CD14-positive monocyte (primary cell): Measurements from ENCODE around the gene SLC4A4. TPM values are rescaled to one million over a fixed set of nuclear protein-coding genes. Genes with fewer than 3 reads are reported as not detected.

ENCODE experiments used
- DNase-seq, 3 donors: peaks; one replicate each; pipeline ENCODE4 v3.0.0-alpha.2; 2011 to 2022
- H2AFZ ChIP-seq: 2 replicates; pipeline ENCODE4 v1.6.0; 2012; ENCODE audit warnings: mild to moderate bottlenecking, low read depth, low read length, inconsistent platforms; ENCODE audit not compliant: insufficient read depth, poor library complexity, severe bottlenecking
- H3K27ac ChIP-seq, 2 donors: 1 replicate in 1 of 2; 2 replicates in 1 of 2; pipeline ENCODE4 v1.5.1; 2012 to 2013; ENCODE audit warnings: low read length in 2 of 2, control low read depth in 1 of 2, inconsistent platforms in 1 of 2, low read depth in 1 of 2, mild to moderate bottlenecking in 1 of 2
- H3K27me3 ChIP-seq, 2 donors: one replicate each; pipeline versions ENCODE4 v1.6.0 to v1.6.1; 2011 to 2013; ENCODE audit warnings: low read length in 2 of 2; ENCODE audit not compliant: control insufficient read depth in 2 of 2, insufficient read depth in 2 of 2
- H3K36me3 ChIP-seq, 2 donors: replicated peaks in 1 of 2; 1 replicate in 1 of 2; 2 replicates in 1 of 2; pipeline versions ENCODE4 v1.5.1 to v1.6.1; 2012 to 2013; ENCODE audit warnings: low read length in 2 of 2, control low read depth in 1 of 2, inconsistent platforms in 1 of 2, mild to moderate bottlenecking in 1 of 2; ENCODE audit not compliant: insufficient read depth in 2 of 2, control insufficient read depth in 1 of 2
- H3K4me1 ChIP-seq, 2 donors: 1 replicate in 1 of 2; 2 replicates in 1 of 2; pipeline versions ENCODE4 v1.5.1 to v1.6.1; 2012 to 2013; ENCODE audit warnings: low read length in 2 of 2, control low read depth in 1 of 2, inconsistent platforms in 1 of 2, mild to moderate bottlenecking in 1 of 2, moderate library complexity in 1 of 2; ENCODE audit not compliant: insufficient read depth in 2 of 2, control insufficient read depth in 1 of 2
- H3K4me2 ChIP-seq: replicated peaks from 2 replicates; pipeline ENCODE3; 2012; ENCODE audit warnings: low read length, moderate library complexity, mild to moderate bottlenecking; ENCODE audit not compliant: poor library complexity, severe bottlenecking; ENCODE audit errors: extremely low read depth
- H3K4me3 ChIP-seq, 3 experiments: fragments of 200-600 bp in 1 of 3; sonication (generic) in 1 of 3; replicated peaks in 1 of 3; 1 replicate in 2 of 3; 2 replicates in 1 of 3; pipeline ENCODE4 v1.5.1; 2011 to 2013; ENCODE audit warnings: low read length in 3 of 3, mild to moderate bottlenecking in 3 of 3, control low read depth in 2 of 3, low read depth in 2 of 3, inconsistent platforms in 1 of 3, moderate library complexity in 1 of 3
- H3K79me2 ChIP-seq: 2 replicates; pipeline ENCODE4 v1.6.0; 2012; ENCODE audit warnings: mild to moderate bottlenecking, control low read depth, inconsistent platforms, low read length, moderate library complexity; ENCODE audit not compliant: insufficient read depth
- H3K9ac ChIP-seq: 2 replicates; pipeline ENCODE4 v1.6.0; 2017; ENCODE audit warnings: low read length, mild to moderate bottlenecking; ENCODE audit not compliant: insufficient read depth, poor library complexity, severe bottlenecking
- H3K9me3 ChIP-seq, 2 donors: replicated peaks in 1 of 2; 1 replicate in 1 of 2; 2 replicates in 1 of 2; pipeline versions ENCODE4 v1.5.1 to v1.6.1; 2012 to 2013; ENCODE audit warnings: low read length in 2 of 2, control low read depth in 1 of 2; ENCODE audit not compliant: control insufficient read depth in 1 of 2, insufficient read depth in 1 of 2
- H4K20me1 ChIP-seq: 2 replicates; pipeline ENCODE4 v1.6.0; 2012; ENCODE audit warnings: mild to moderate bottlenecking, low read length, control low read depth, moderate library complexity; ENCODE audit not compliant: insufficient read depth
- H3K27ac Mint-ChIP-seq, 7 donors: one replicate each; pipeline ENCODE4 v1.8.0; 2020; ENCODE audit warnings: mild to moderate bottlenecking in 7 of 7, mixed read lengths in 7 of 7, moderate library complexity in 6 of 7, inconsistent platforms in 2 of 7
- H3K27me3 Mint-ChIP-seq, 3 donors: one replicate each; pipeline ENCODE4 v1.8.0; 2021 to 2022; ENCODE audit warnings: low read depth in 3 of 3, mild to moderate bottlenecking in 3 of 3, mixed read lengths in 3 of 3, moderate library complexity in 3 of 3, inconsistent platforms in 1 of 3
- H3K36me3 Mint-ChIP-seq, 2 donors: one replicate each; pipeline ENCODE4 v1.8.0; 2020; ENCODE audit warnings: mixed read lengths in 2 of 2, inconsistent platforms in 1 of 2, mild to moderate bottlenecking in 1 of 2
- H3K4me1 Mint-ChIP-seq: one replicate; pipeline ENCODE4 v1.8.0; 2020; ENCODE audit warnings: mild to moderate bottlenecking, mixed read lengths
- H3K4me3 Mint-ChIP-seq, 2 donors: one replicate each; pipeline ENCODE4 v1.8.0; 2020; ENCODE audit warnings: mild to moderate bottlenecking in 2 of 2, mixed read lengths in 2 of 2, moderate library complexity in 1 of 2
- H3K9me3 Mint-ChIP-seq, 7 donors: one replicate each; pipeline ENCODE4 v1.8.0; 2020 to 2022; ENCODE audit warnings: mixed read lengths in 7 of 7, mild to moderate bottlenecking in 6 of 7, moderate library complexity in 6 of 7, inconsistent platforms in 2 of 7
- CTCF ChIP-seq: fragments of 200-600 bp; IDR thresholded peaks from one replicate; pipeline ENCODE4 v1.8.0; 2022; ENCODE audit warnings: antibody characterized with exemption, mild to moderate bottlenecking
- WGBS: methylation state at CpG from one replicate; pipeline ENCODE4 v1.1.5; 2013; ENCODE audit warnings: missing lambda C conversion rate; ENCODE audit not compliant: insufficient coverage; 5-methylcytosine and 5-hydroxymethylcytosine counted together
- intact Hi-C, 2 donors: fragments of 100-400 bp; cut with micrococcal nuclease; formaldehyde crosslinking; loops; one replicate each; pipeline versions ENCODE4 v1.15.0 to v1.15.1; 2023
- polyA plus RNA-seq, 3 donors: library from polyadenylated mRNA; depleted of rRNA in 1 of 3; unstranded in 2 of 3; stranded (reverse) in 1 of 3; fragments of 300-500 nt in 2 of 3; fragments of >200 nt in 1 of 3; fragmentation: Illumina TruSeq in 2 of 3; gene quantifications; 1 replicate in 2 of 3; 2 replicates in 1 of 3; pipeline ENCODE4 v1.2.3, GENCODE V29; 2012 to 2021

The SLC4A4 gene
- polyA plus RNA-seq, 3 donors = 0.03 TPM; not detected in 2

GRCh38 chr4:71290476-71290875, 48.3 kb upstream of the SLC4A4 start:
- Histone ChIP-seq H3K27me3 (peaks cover 2 to 4% of the 10 kb centered on the region in 2 donors), H3K79me2 (no peaks in the 10 kb centered on the region), H3K9ac (no peak overlapping the region), H4K20me1 (no peaks in the 10 kb centered on the region), H3K4me2 (no peak overlapping the region), H3K4me1 (peaks cover 3 to 6% of the 10 kb centered on the region in 2 donors), H2AFZ (no peak overlapping the region), H3K36me3 (no peaks in the 10 kb centered on the region), H3K4me3 (no peak overlapping the region), H3K27ac (no peak overlapping the region), H3K9me3 (no peaks in the 10 kb centered on the region)
- DNase-seq = no peak
- Mint-ChIP-seq H3K4me3 (no peak overlapping the region), H3K36me3 (no peaks in the 10 kb centered on the region), H3K4me1 (peaks cover 4% of the 10 kb centered on the region), H3K27me3 (peaks cover 3 to 9% (median 7%) of the 10 kb centered on the region in 3 donors), H3K9me3 (no peaks in the 10 kb centered on the region), H3K27ac (no peak overlapping the region)
- intact Hi-C loops = no loop called here
- TF ChIP-seq CTCF = no peak
- WGBS = no CpG with 5 or more reads among the region's 1 CpG

- DNase-seq = no peak
- intact Hi-C loops = no loop called here
- Histone ChIP-seq H3K79me2 (no peaks in the 10 kb centered on the region), H3K9ac (no peak overlapping the region), H3K27ac (no peak overlapping the region), H3K4me1 (peaks cover 3 to 6% of the 10 kb centered on the region in 2 donors), H2AFZ (no peak overlapping the region), H3K27me3 (peaks cover 2 to 4% of the 10 kb centered on the region in 2 donors), H3K36me3 (no peaks in the 10 kb centered on the region), H4K20me1 (no peaks in the 10 kb centered on the region), H3K4me2 (no peak overlapping the region), H3K9me3 (no peaks in the 10 kb centered on the region), H3K4me3 (no peak overlapping the region)
- Mint-ChIP-seq H3K9me3 (no peaks in the 10 kb centered on the region), H3K27me3 (peaks cover 5 to 7% (median 6%) of the 10 kb centered on the region in 3 donors), H3K36me3 (no peaks in the 10 kb centered on the region), H3K4me3 (no peak overlapping the region), H3K4me1 (peaks cover 4% of the 10 kb centered on the region), H3K27ac (no peak overlapping the region)
- no peak for TF ChIP-seq CTCF
- no CpG with 5 or more reads among the region's 1 CpG for WGBS
Measured at GRCh38 chr4:71292228-71292627, 46.6 kb upstream of the SLC4A4 start.
